ENCODE results near the gene R3HCC1L.
"Not testable (repeated sequence)": the region's sequence is repeated elsewhere in the genome, so short reads cannot be mapped to it uniquely, and the experiment has no call there.

Gene R3HCC1L

GRCh38 chr10:98134117-98134430 lies 383 bp upstream of the R3HCC1L start:
- Histone ChIP-seq H3K9me3 (no peaks in the 10 kb centered on the region), H3K36me3 (no peaks in the 10 kb centered on the region), H3K4me3 (ENCODE audit: low read depth in 1 of 2, low read length in 1 of 2) (peak overlapping the region; percentile 80 to 95), H3K27me3 (peaks cover 19% of the 10 kb centered on the region), H3K4me1 (ENCODE audit: control insufficient read depth in 1 of 2, insufficient read depth in 1 of 2, low read depth in 1 of 2, low read length in 1 of 2) (peaks cover 10 to 13% of the 10 kb centered on the region in 2 experiments), H3K27ac (peak overlapping the region; percentile 90)
- no peak for TF ChIP-seq CTCF (IDR thresholded peaks at IDR 0.05)

DNA sequence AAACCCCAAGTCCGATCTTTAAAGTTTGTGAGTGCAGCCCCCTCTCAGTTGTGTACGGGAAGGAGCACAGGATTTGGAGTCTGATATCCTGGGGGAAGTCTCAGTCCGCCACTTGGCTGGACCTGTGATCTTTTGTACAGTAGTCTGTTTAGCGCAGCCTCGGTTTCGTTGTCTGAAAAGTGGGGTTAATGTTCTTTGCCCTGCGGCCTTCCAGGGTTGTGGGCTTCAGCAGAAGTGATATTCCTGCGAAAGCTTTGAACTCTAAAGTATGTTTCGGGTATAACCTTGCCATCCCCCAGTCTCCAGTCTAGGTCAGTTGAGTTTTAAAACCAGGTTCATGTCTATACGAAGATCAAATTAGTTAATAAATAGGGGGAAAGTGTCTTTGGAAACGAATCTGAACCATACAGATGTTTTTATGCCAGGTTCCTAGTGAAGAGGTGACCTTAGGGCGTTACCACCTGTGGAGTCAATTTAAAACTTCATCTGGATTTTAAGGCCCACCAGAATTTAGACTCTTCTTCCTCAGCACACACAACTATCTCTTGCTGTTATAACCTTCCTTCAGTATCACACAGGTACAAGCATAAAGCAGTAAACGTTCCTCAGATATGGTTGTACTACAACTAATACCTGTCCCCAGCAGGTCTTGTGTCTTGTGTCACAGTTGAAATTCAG lies 904 bp downstream of the R3HCC1L start:
- TF ChIP-seq CTCF (IDR thresholded peaks at IDR 0.05): no peak
- Histone ChIP-seq H3K27me3 (peaks cover 11% of the 10 kb centered on the region), H3K36me3 (no peaks in the 10 kb centered on the region), H3K4me1 (ENCODE audit: control insufficient read depth in 1 of 2, insufficient read depth in 1 of 2, low read depth in 1 of 2, low read length in 1 of 2) (peaks cover 10 to 13% of the 10 kb centered on the region in 2 experiments), H3K27ac (peak overlapping the region; percentile 90), H3K4me3 (ENCODE audit: low read depth in 1 of 2, low read length in 1 of 2) (peak overlapping the region; percentile 80 to 95), H3K9me3 (no peaks in the 10 kb centered on the region)

- H3K36me3 ChIP-seq; H3K4me3 ChIP-seq (ENCODE audit: low read depth in 1 of 2, low read length in 1 of 2); H3K27ac ChIP-seq; H3K9me3 ChIP-seq; H3K27me3 ChIP-seq: not testable (repeated sequence)
- H3K4me1 ChIP-seq (ENCODE audit: control insufficient read depth in 1 of 2, insufficient read depth in 1 of 2, low read depth in 1 of 2, low read length in 1 of 2): peaks cover 10 to 13% of the 10 kb centered on the region in 2 experiments
These were observed 2.3 kb downstream of the R3HCC1L start for GRCh38 chr10:98136775-98137174.

GRCh38 chr10:98138031-98138430 lies 3.6 kb downstream of the R3HCC1L start:
- H3K27ac ChIP-seq: no peak overlapping the region
- H3K4me1 ChIP-seq (ENCODE audit: control insufficient read depth in 1 of 2, insufficient read depth in 1 of 2, low read depth in 1 of 2, low read length in 1 of 2): peaks cover 10 to 13% of the 10 kb centered on the region in 2 experiments

DNA sequence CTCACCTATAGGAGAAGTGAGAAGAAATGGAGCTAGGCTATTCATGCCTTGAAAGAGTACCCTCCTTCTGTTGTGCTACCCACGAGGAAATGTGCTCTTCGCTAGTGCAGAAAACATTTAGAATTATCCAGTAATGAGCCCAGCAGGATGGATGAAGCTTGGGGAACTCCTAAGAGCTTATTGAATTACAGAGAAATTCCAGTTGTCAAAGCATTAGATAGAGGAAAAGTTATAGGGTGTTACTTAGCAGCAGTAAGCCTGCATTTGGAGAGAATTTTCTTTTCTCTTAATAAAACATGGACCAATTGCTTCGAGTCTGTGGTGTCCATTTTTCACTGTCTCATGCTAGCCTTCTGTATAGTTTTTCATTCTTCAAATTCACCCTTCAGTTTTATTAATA lies 5.0 kb downstream of the R3HCC1L start:
- no peak overlapping the region for H3K4me3 ChIP-seq (ENCODE audit: low read depth in 1 of 2, low read length in 1 of 2)
- no peak for TF ChIP-seq CTCF (IDR thresholded peaks at IDR 0.05)
- H3K36me3 ChIP-seq: no peaks in the 10 kb centered on the region
- no peaks in the 10 kb centered on the region for H3K27me3 ChIP-seq
- H3K27ac ChIP-seq: no peak overlapping the region
- H3K4me1 ChIP-seq (ENCODE audit: control insufficient read depth in 1 of 2, insufficient read depth in 1 of 2, low read depth in 1 of 2, low read length in 1 of 2): peaks cover 6 to 9% of the 10 kb centered on the region in 2 experiments
- no peaks in the 10 kb centered on the region for H3K9me3 ChIP-seq

More at GRCh38 chr10:98138031-98138430, 3.6 kb downstream of the R3HCC1L start:
- Histone ChIP-seq H3K4me3 (ENCODE audit: low read depth in 1 of 2, low read length in 1 of 2) (no peak overlapping the region), H3K36me3 (no peaks in the 10 kb centered on the region), H3K27me3 (no peaks in the 10 kb centered on the region), H3K9me3 (no peaks in the 10 kb centered on the region)
- TF ChIP-seq CTCF (IDR thresholded peaks at IDR 0.05): no peak

- Histone ChIP-seq H3K36me3 (no peaks in the 10 kb centered on the region), H3K27ac (no peak overlapping the region), H3K4me3 (ENCODE audit: low read depth in 1 of 2, low read length in 1 of 2) (no peak overlapping the region), H3K9me3 (no peaks in the 10 kb centered on the region), H3K4me1 (ENCODE audit: control insufficient read depth in 1 of 2, insufficient read depth in 1 of 2, low read depth in 1 of 2, low read length in 1 of 2) (no peaks in the 10 kb centered on the region), H3K27me3 (no peaks in the 10 kb centered on the region)
- TF ChIP-seq CTCF (IDR thresholded peaks at IDR 0.05): no peak
These were observed 7.1 kb downstream of the R3HCC1L start for GRCh38 chr10:98141484-98142073.
